GM18499 (cell line): ENCODE data around the gene ISG15.
A peak's percentile ranks its signal among the peaks of the same experiment; 100 is the strongest.

ENCODE experiments used
- ATAC-seq: cut with Tn5 transposase; IDR thresholded peaks from one replicate; pipeline ENCODE4 v1.9.1; 2021; ENCODE audit warnings: moderate number of reproducible peaks; ENCODE audit not compliant: insufficient read depth, unreplicated experiment

Gene ISG15

GRCh38 chr1:1013105-1013921 lies at the start of gene ISG15:
Gene ISG15, plus strand, starts transcription at chr1:1013497. Its CDS starts 77 bp downstream, at chr1:1013574.
- ATAC-seq: peak; percentile 78

GRCh38 chr1:963746-964525 lies 49.4 kb upstream of the ISG15 start:
- ATAC-seq: no peak

DNA sequence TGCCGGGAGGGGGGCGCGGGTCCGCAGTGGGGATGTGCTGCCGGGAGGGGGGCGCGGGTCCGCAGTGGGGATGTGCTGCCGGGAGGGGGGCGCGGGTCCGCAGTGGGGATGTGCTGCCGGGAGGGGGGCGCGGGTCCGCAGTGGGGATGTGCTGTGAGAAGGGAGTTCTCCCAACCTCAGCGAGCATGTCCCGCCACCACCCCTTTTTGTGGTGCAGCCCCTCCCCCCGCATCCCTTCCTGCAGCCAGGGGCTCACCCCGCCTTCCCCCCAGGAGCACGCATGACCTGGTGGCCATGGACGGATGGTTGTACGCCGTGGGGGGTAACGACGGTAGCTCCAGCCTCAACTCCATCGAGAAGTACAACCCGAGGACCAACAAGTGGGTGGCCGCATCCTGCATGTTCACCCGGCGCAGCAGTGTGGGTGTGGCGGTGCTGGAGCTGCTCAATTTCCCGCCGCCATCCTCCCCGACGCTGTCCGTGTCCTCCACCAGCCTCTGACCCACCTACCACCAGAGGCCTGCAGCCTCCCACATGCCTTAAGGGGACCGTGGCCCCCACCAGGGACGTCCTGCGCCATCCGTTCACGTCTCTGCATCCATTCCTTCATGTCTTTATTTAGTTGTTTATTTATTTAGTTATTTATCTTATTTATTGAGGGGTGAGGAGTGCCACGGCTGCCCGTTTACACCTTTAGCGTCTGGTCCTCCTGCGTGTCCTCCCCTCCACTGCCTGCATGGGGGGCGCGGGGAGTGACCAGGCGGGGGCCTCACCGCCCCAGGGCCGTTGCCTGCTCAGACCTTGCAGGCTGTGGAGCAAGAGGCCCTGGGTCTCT lies 48.4 kb upstream of the ISG15 start:
- ATAC-seq: no peak

DNA sequence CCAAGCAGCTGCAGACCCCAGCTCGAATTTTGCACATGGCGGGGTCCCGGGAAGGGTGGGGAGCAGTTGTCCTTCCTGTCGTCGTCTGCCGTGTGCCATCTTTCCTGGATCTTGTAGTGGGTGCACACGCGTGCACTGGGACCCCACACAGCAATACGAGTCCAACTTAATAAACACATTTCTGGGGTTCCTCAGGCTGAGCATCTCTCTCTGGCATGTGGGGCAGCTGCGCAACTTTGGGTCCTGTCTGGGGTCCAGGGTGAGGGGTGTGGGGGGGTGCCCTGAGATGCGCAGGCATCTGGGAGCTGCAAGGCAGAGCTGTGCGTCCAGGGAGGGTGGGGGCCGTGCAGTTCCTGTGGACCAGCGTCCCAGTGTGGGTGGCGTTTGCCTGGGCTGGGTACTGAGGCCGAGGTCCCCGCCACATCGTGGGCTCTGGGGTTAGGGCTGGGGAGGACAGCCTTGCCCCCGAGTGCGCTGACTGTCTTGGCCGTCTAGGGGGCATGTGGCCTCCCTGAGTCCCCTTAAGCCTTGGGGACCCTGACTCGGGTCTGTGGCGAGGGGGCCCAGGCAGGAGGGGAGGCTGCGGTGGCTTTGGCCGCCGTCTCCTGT lies 47.7 kb upstream of the ISG15 start:
- ATAC-seq: no peak

- no peak for ATAC-seq
Observed at GRCh38 chr1:966135-966703, 47.1 kb upstream of the ISG15 start, which contains the start of gene PLEKHN1. Gene PLEKHN1, plus strand, starts transcription at chr1:966482. Its CDS starts 50 bp downstream, at chr1:966532.

DNA sequence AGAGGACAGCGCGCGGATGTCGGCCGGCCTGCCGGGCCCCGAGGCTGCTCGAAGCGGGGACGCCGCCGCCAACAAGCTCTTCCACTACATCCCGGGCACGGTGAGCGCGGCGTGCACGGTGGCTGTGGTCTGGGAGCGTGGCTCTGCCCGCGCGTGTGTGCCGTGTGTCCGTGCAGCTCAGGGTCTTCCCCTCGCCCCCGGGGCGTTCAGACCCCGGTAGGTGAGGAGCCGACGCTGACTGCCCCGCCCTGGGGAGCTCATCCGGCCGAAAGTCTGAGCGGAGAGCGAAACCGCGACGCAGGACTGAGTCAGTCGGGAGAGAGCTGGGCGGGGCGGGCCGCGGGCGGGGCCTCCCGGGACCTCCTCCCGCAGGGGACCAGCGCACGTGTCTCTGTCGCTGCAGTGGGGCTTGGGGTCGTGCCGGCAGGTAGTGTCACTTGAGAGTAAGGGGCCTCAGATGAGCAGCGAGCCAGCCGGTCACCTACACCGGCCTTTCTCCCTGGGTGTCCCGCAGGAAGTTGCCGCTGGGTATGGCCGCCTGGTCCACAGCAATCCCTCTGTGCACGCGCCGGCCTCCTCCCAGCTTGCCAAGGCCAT lies 46.5 kb upstream of the ISG15 start:
- no peak for ATAC-seq

- ATAC-seq: no peak
Observed at GRCh38 chr1:967466-968343, 45.6 kb upstream of the ISG15 start.

- no peak for ATAC-seq
Observed at GRCh38 chr1:969260-969855, 43.9 kb upstream of the ISG15 start.

- no peak for ATAC-seq
Observed at GRCh38 chr1:970242-970972, 42.9 kb upstream of the ISG15 start.

- ATAC-seq: no peak
Observed at GRCh38 chr1:970973-971730, 42.1 kb upstream of the ISG15 start.

DNA sequence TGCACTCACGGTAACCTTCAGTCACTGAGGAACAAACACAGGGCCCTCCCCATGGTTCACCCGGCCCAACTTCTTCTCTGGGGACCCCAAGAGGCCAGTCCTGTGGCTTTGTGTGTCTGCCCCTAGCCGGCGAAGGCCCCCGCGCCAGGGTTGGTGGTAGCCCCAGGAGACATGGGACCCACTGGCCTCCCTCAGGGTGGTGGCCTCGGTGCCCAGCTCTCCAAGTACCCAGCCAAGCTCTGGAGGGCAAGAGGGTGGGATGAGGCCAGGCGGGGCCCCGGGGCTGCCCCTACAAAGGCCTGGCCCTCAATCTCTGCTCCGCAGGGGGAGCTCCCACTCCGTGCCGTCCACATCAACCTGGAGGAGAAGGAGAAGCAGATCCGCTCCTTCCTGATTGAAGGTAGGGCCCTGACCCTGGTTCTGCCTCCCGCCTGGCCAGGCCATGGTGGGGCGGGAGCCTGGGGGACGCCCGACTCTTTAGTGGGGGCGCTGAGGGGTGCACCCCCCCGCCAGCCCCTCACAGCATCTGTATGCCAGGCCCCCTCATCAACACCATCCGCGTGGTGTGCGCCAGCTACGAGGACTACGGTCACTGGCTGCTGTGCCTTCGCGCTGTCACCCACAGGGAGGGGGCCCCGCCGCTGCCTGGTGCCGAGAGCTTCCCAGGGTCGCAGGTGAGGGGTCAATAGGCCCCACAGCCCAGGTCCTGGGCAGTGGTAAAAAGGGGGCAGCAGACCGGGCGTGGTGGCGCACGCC lies 41.4 kb upstream of the ISG15 start:
- ATAC-seq: no peak

GRCh38 chr1:972726-973458 lies 40.4 kb upstream of the ISG15 start:
- ATAC-seq: no peak

- ATAC-seq: no peak
Observed at GRCh38 chr1:973459-974292, 39.6 kb upstream of the ISG15 start.

GRCh38 chr1:974293-974640 lies 39.0 kb upstream of the ISG15 start:
- no peak for ATAC-seq
